Measurements from ENCODE around the gene PIBF1.

DNA sequence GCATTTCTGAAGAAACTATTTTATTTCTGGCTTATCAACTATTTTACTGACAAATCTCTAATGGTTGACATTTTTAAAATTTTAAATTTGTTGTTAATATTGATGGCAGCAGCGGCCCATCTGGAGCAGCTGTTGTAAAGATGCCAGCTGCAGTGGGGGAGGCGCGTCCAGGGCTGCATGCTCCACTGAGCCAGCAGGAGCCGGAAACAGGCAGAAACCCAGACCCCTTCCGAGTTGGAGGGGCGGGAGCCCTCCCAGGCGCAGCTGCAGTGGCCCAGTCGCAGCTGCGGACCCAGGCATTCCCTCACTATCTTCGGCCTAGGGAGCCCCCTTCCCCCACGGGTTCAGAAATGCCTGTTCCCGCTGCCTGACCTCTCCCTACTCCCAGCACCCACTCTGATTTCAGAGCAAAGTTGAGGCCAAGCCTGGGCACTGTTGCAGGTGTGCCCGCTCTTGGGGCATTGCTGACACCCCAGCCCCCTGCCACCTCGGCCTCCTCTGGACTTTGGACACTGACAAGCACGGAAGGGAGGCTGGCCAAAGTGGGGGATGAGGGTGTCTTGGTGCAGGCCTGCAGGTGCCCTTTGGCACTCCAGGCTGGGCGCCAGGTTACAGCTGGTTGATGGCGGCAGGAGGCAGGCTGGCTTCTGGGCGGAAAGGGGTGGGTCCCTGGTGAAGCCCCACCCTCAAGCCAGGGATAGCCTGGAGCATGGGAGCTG is 69.2 kb downstream of the PIBF1 start:
- TF ChIP-seq CTCF (conservative IDR thresholded peaks at IDR 0.05; ENCODE audit: low read depth, low read length) (no peak), EZH2 (IDR thresholded peaks at IDR 0.05; ENCODE audit: borderline replicate concordance, low read depth, low read length, poor library complexity, severe bottlenecking) (no peak)

All from A673 (cell line).